MCF 10A (cell line): ENCODE data around the gene PAK4. TPM values are rescaled to one million over a fixed set of nuclear protein-coding genes. Genes with fewer than 3 reads are reported as not detected.
A peak's percentile ranks its signal among the peaks of the same experiment; 100 is the strongest.

Source experiments
- BruUV-seq: library from RNA; stranded (reverse); fragments of 400-500 nt; replicated peaks from 2 replicates; lab custom pipeline; 2021; lab: Mats Ljungman, UMichigan
- CTCF ChIA-PET: fragments of 300-600 bp; sonication (Branson Sonifier 250); formaldehyde crosslinking; extraction: SDS; loops from one replicate; lab custom pipeline; 2021; ENCODE audit warnings: antibody characterized with exemption, inconsistent platforms; lab: Yijun Ruan, JAX
- POLR2A ChIA-PET: fragments of 300-600, 350-650 bp; sonication (Branson Sonifier 250); formaldehyde crosslinking; extraction: SDS; loops from one replicate; lab custom pipeline; 2020; ENCODE audit warnings: antibody characterized with exemption, inconsistent platforms; lab: Yijun Ruan, JAX
- DNase-seq: peaks from one replicate; pipeline ENCODE4 v3.0.0-alpha.2; 2018; ENCODE audit not compliant: unreplicated experiment
- H3K27ac Mint-ChIP-seq: one replicate; pipeline ENCODE4 v1.8.0; 2022; ENCODE audit warnings: mild to moderate bottlenecking, low read depth, mixed read lengths; ENCODE audit not compliant: unreplicated experiment
- H3K27me3 Mint-ChIP-seq: one replicate; pipeline ENCODE4 v1.8.0; 2022; ENCODE audit warnings: mixed read lengths; ENCODE audit not compliant: insufficient read depth, unreplicated experiment
- H3K36me3 Mint-ChIP-seq: one replicate; pipeline ENCODE4 v1.8.0; 2022; ENCODE audit warnings: mild to moderate bottlenecking, moderate library complexity, mixed read lengths; ENCODE audit not compliant: insufficient read depth, unreplicated experiment
- H3K4me1 Mint-ChIP-seq: one replicate; pipeline ENCODE4 v1.8.0; 2022; ENCODE audit warnings: mixed read lengths; ENCODE audit not compliant: insufficient read depth, unreplicated experiment
- H3K4me3 Mint-ChIP-seq: one replicate; pipeline ENCODE4 v1.8.0; 2022; ENCODE audit warnings: mild to moderate bottlenecking, moderate library complexity, mixed read lengths; ENCODE audit not compliant: unreplicated experiment
- H3K9me3 Mint-ChIP-seq: one replicate; pipeline ENCODE4 v1.8.0; 2022; ENCODE audit warnings: mixed read lengths; ENCODE audit not compliant: unreplicated experiment
- CTCF ChIP-seq: fragments of 200-600 bp; IDR thresholded peaks from one replicate; pipeline ENCODE4 v1.8.0; 2022; ENCODE audit warnings: antibody characterized with exemption, mild to moderate bottlenecking; ENCODE audit not compliant: unreplicated experiment
- intact Hi-C: fragments of 100-400 bp; cut with micrococcal nuclease; formaldehyde crosslinking; loops from 2 replicates; pipeline ENCODE4 v1.14.1; 2022
- total RNA-seq: library from RNA; stranded (reverse); gene quantifications from 2 replicates; pipeline ENCODE4 v1.2.3, GENCODE V29; 2022

PAK4 gene
- total RNA-seq, 1 experiment from 2014 or later, result 29.5 TPM

- Mint-ChIP-seq H3K4me3 (peak overlapping the region; percentile 30), H3K27ac (peak overlapping the region; percentile 88), H3K36me3 (no peaks in the 10 kb centered on the region), H3K4me1 (peaks cover 33% of the 10 kb centered on the region), H3K9me3 (no peaks in the 10 kb centered on the region), H3K27me3 (no peaks in the 10 kb centered on the region)
- intact Hi-C loops, result no loop called here
- ChIA-PET CTCF (no interaction called here), POLR2A (no interaction called here)
- no TSS peak for BruUV-seq
- TF ChIP-seq CTCF, result no peak
- no peak for DNase-seq
Measured at GRCh38 chr19:39160523-39160861, 34.9 kb downstream of the PAK4 start.

GRCh38 chr19:39160889-39161672 is 35.5 kb downstream of the PAK4 start:
- CTCF ChIA-PET, result interaction anchor here (0.6 kb wide), 1 partner anchor 133 kb away, joined by 3 read pairs; no protein-coding TSS in a partner anchor

GRCh38 chr19:39162441-39163043 is 37.0 kb downstream of the PAK4 start:
- no peak overlapping the region for H3K4me3 Mint-ChIP-seq
- H3K9me3 Mint-ChIP-seq, result no peaks in the 10 kb centered on the region
- DNase-seq, result no peak
- H3K27me3 Mint-ChIP-seq, result no peaks in the 10 kb centered on the region
- no peak overlapping the region for H3K27ac Mint-ChIP-seq
- no peaks in the 10 kb centered on the region for H3K36me3 Mint-ChIP-seq
- intact Hi-C loops, result no loop called here
- POLR2A ChIA-PET, result no interaction called here
- CTCF ChIA-PET, result no interaction called here
- peaks cover 30% of the 10 kb centered on the region for H3K4me1 Mint-ChIP-seq
- TF ChIP-seq CTCF, result no peak
- BruUV-seq, result no TSS peak

More at GRCh38 chr19:39160889-39161672, 35.5 kb downstream of the PAK4 start:
- POLR2A ChIA-PET, result interaction anchor here (0.8 kb wide), 1 partner anchor 19 kb away, joined by 3 read pairs; no protein-coding TSS in a partner anchor
- no peaks in the 10 kb centered on the region for H3K36me3 Mint-ChIP-seq
- no peak for TF ChIP-seq CTCF
- peaks cover 33% of the 10 kb centered on the region for H3K4me1 Mint-ChIP-seq
- peak overlapping the region; percentile 88 for H3K27ac Mint-ChIP-seq
- DNase-seq, result peak; percentile 92
- H3K9me3 Mint-ChIP-seq, result no peaks in the 10 kb centered on the region
- intact Hi-C loops, result no loop called here
- H3K27me3 Mint-ChIP-seq, result no peaks in the 10 kb centered on the region
- no peak overlapping the region for H3K4me3 Mint-ChIP-seq
- BruUV-seq, result no TSS peak

GRCh38 chr19:39163621-39164020 is 38.0 kb downstream of the PAK4 start:
- BruUV-seq, result no TSS peak
- no peaks in the 10 kb centered on the region for H3K36me3 Mint-ChIP-seq
- peaks cover 22% of the 10 kb centered on the region for H3K4me1 Mint-ChIP-seq
- POLR2A ChIA-PET, result no interaction called here
- H3K27me3 Mint-ChIP-seq, result no peaks in the 10 kb centered on the region
- no peak overlapping the region for H3K27ac Mint-ChIP-seq
- no peak for TF ChIP-seq CTCF
- DNase-seq, result no peak
- no peak overlapping the region for H3K4me3 Mint-ChIP-seq
- intact Hi-C loops, result no loop called here
- CTCF ChIA-PET, result no interaction called here
- H3K9me3 Mint-ChIP-seq, result no peaks in the 10 kb centered on the region
